ENCODE measurements around the gene SMKR1. TPM values are rescaled to one million over a fixed set of nuclear protein-coding genes. Genes with fewer than 3 reads are reported as not detected.

Gene SMKR1
- polyA plus RNA-seq, 1 donor (not counting 4 experiments of a cell fraction or from before 2014, with no cell fraction given): 0.76 TPM

GRCh38 chr7:129513546-129513945 lies 11.2 kb downstream of the SMKR1 start:
- no peak for TF ChIP-seq CTCF (optimal IDR thresholded peaks at IDR 0.05 in 1 of 3, IDR thresholded peaks at IDR 0.05 in 1 of 3, conservative IDR thresholded peaks at IDR 0.05 in 1 of 3; ENCODE audit: extremely low read depth in 1 of 3, insufficient read depth in 2 of 3, low read length in 3 of 3)
- Histone ChIP-seq H4K20me1 (ENCODE audit: control insufficient read depth, extremely low read depth, insufficient read depth, low read length) (no peaks in the 10 kb centered on the region), H3K27me3 (ENCODE audit: control insufficient read depth, extremely low read depth, insufficient read depth, low read length) (no peaks in the 10 kb centered on the region), H3K9me3 (ENCODE audit: control insufficient read depth, low read depth, low read length) (no peaks in the 10 kb centered on the region), H3K79me2 (ENCODE audit: control insufficient read depth, insufficient read depth, low read length) (no peaks in the 10 kb centered on the region), H3K4me2 (ENCODE audit: control insufficient read depth, extremely low read depth, insufficient read depth, low read depth, low read length) (no peak overlapping the region), H2AFZ (ENCODE audit: control insufficient read depth, low read length) (no peak overlapping the region), H3K4me3 (ENCODE audit: control insufficient read depth in 2 of 3, extremely low read depth in 1 of 3, insufficient read depth in 2 of 3, low read depth in 1 of 3, low read length in 3 of 3) (no peak overlapping the region), H3K9ac (ENCODE audit: control insufficient read depth, extremely low read depth, insufficient read depth, low read length) (no peak overlapping the region), H3K36me3 (ENCODE audit: control insufficient read depth in 2 of 2, extremely low read depth in 1 of 2, insufficient read depth in 2 of 2, low read length in 2 of 2) (no peaks in the 10 kb centered on the region), H3K27ac (ENCODE audit: control insufficient read depth, insufficient read depth, low read length) (no peak overlapping the region), H3K4me1 (ENCODE audit: control insufficient read depth, extremely low read depth, insufficient read depth, low read length) (peaks cover 5% of the 10 kb centered on the region), H3K9me1 (ENCODE audit: control insufficient read depth, extremely low read depth, insufficient read depth, low read length) (no peaks in the 10 kb centered on the region)
- dilution Hi-C loops (cut with MboI; ENCODE audit: extremely low pct_ligation_motif_present, low sequenced_read_pairs): no loop called here
- DNase-seq (ENCODE audit: low read depth, low spot score): no peak
- no peak for FAIRE-seq

GRCh38 chr7:129514683-129515082 lies 12.4 kb downstream of the SMKR1 start:
- FAIRE-seq: no peak
- no peaks in the 10 kb centered on the region for H3K36me3 ChIP-seq (ENCODE audit: control insufficient read depth in 2 of 2, extremely low read depth in 1 of 2, insufficient read depth in 2 of 2, low read length in 2 of 2)
- no peaks in the 10 kb centered on the region for H3K9me3 ChIP-seq (ENCODE audit: control insufficient read depth, low read depth, low read length)
- no peaks in the 10 kb centered on the region for H3K27me3 ChIP-seq (ENCODE audit: control insufficient read depth, extremely low read depth, insufficient read depth, low read length)
- dilution Hi-C loops (cut with MboI; ENCODE audit: extremely low pct_ligation_motif_present, low sequenced_read_pairs): no loop called here
- TF ChIP-seq EZH2 (IDR thresholded peaks at IDR 0.05; ENCODE audit: low read length): no peak
- TF ChIP-seq CTCF (optimal IDR thresholded peaks at IDR 0.05 in 1 of 3, IDR thresholded peaks at IDR 0.05 in 1 of 3, conservative IDR thresholded peaks at IDR 0.05 in 1 of 3; ENCODE audit: extremely low read depth in 1 of 3, insufficient read depth in 2 of 3, low read length in 3 of 3): no peak
- no peak for DNase-seq (ENCODE audit: low read depth, low spot score)
- no peak overlapping the region for H3K9ac ChIP-seq (ENCODE audit: control insufficient read depth, extremely low read depth, insufficient read depth, low read length)
- peaks cover 5% of the 10 kb centered on the region for H3K4me1 ChIP-seq (ENCODE audit: control insufficient read depth, extremely low read depth, insufficient read depth, low read length)
- no peaks in the 10 kb centered on the region for H3K9me1 ChIP-seq (ENCODE audit: control insufficient read depth, extremely low read depth, insufficient read depth, low read length)
- H3K79me2 ChIP-seq (ENCODE audit: control insufficient read depth, insufficient read depth, low read length): no peaks in the 10 kb centered on the region
- no peak overlapping the region for H2AFZ ChIP-seq (ENCODE audit: control insufficient read depth, low read length)
- H3K4me2 ChIP-seq (ENCODE audit: control insufficient read depth, extremely low read depth, insufficient read depth, low read depth, low read length): peak overlapping the region; percentile 24
- H3K27ac ChIP-seq (ENCODE audit: control insufficient read depth, insufficient read depth, low read length): no peak overlapping the region
- H3K4me3 ChIP-seq (ENCODE audit: control insufficient read depth in 2 of 3, extremely low read depth in 1 of 3, insufficient read depth in 2 of 3, low read depth in 1 of 3, low read length in 3 of 3): no peak overlapping the region
- no peaks in the 10 kb centered on the region for H4K20me1 ChIP-seq (ENCODE audit: control insufficient read depth, extremely low read depth, insufficient read depth, low read length)

Data from keratinocyte (primary cell).